Activated T-cell treated with anti-CD3 and anti-CD28 coated beads, Interleukin-2, amount 50 U/mL, for 72 hours (primary cell): ENCODE results near the gene CCNI. TPM values are rescaled to one million over a fixed set of nuclear protein-coding genes. Genes with fewer than 3 reads are reported as not detected.
A peak's percentile ranks its signal among the peaks of the same experiment; 100 is the strongest.
"Not testable (repeated sequence)": the region's sequence is repeated elsewhere in the genome, so short reads cannot be mapped to it uniquely, and the experiment has no call there.

Source experiments
- ATAC-seq, 2 donors: fragments of 150-1000 bp; cut with Tn5 transposase; replicated peaks in 1 of 2; 2 replicates each; pipeline ENCODE4 v1.10.0; 2021; ENCODE audit warnings: moderate library complexity in 2 of 2, mild to moderate bottlenecking in 1 of 2
- DNase-seq, 2 donors: peaks; one replicate each; pipeline ENCODE4 v3.0.0; 2021 to 2022; ENCODE audit warnings: mixed read lengths in 1 of 2
- H3K27ac Mint-ChIP-seq: one replicate; pipeline ENCODE4 v1.8.0; 2022; ENCODE audit warnings: mild to moderate bottlenecking, moderate library complexity, mixed read lengths
- H3K27me3 Mint-ChIP-seq: one replicate; pipeline ENCODE4 v1.8.0; 2022; ENCODE audit warnings: low read depth, mixed read lengths
- H3K36me3 Mint-ChIP-seq, 2 donors: one replicate each; pipeline ENCODE4 v1.8.0; 2022; ENCODE audit warnings: mixed read lengths in 2 of 2, mild to moderate bottlenecking in 1 of 2; ENCODE audit not compliant: insufficient read depth in 2 of 2
- H3K4me1 Mint-ChIP-seq: one replicate; pipeline ENCODE4 v1.8.0; 2022; ENCODE audit warnings: low read depth, mixed read lengths
- H3K4me3 Mint-ChIP-seq, 2 donors: one replicate each; pipeline ENCODE4 v1.8.0; 2022; ENCODE audit warnings: mild to moderate bottlenecking in 2 of 2, mixed read lengths in 2 of 2, moderate library complexity in 2 of 2
- H3K9me3 Mint-ChIP-seq, 2 donors: one replicate each; pipeline ENCODE4 v1.8.0; 2022; ENCODE audit warnings: mixed read lengths in 2 of 2
- total RNA-seq, 2 donors: library from RNA; stranded (reverse); gene quantifications; one replicate each; pipeline ENCODE4 v1.2.3, GENCODE V29; 2022

The CCNI gene
- total RNA-seq, 2 donors from 2014 or later, result 301 to 343 TPM

DNA sequence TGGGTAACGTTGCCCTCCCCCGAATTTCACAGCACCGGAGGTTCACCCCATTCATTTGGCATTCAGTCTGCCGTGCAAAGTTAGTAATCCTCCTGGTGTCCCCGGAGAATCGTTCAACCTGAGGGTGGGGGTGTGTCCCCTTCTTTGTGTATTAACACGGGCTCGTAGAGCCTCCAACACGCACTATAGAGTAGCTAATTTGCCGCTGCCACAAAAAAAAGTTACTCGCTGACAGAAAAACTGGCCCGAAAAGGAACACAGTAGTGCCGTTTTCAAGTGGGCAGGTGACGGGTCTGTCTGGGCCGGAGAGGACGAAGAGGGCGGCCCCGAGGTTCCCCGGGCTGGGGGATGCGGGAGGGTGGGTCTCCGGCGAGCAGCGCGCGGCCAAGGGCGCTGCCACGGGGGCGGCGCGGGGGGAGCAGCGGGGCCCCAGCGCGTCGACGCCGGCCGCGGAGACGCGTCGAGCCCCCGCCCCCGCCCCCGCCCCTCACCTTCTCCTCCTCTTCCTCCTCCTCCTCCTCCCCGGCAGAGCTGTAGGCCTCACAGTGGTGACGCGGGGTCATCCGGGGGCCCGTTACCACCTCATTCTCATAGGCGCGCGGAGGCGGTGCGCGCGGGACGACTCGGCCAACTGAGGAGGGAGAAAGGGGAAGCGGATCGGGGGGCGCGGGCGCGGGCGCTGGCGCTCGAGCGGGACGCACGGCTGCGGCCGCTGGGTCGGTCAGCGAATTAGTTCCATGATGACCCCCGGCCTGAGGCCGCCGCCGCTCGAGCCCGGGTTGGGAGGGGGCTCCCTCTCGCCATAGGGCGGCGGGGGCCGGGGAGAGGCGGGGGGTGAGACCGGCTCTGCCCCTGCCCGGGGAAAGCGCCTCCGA, 571 bp downstream of the CCNI start:
- H3K4me1 Mint-ChIP-seq, result peaks cover 28% of the 10 kb centered on the region
- peaks cover 2 to 8% of the 10 kb centered on the region in 2 donors for H3K36me3 Mint-ChIP-seq
- no peaks in the 10 kb centered on the region for H3K27me3 Mint-ChIP-seq
- no peaks in the 10 kb centered on the region for H3K9me3 Mint-ChIP-seq
- no peak overlapping the region for H3K4me3 Mint-ChIP-seq
- H3K27ac Mint-ChIP-seq, result peak overlapping the region; percentile 98
- DNase-seq, result peak; percentile 82 to 85
- peak; percentile 74 to 79 for ATAC-seq

DNA sequence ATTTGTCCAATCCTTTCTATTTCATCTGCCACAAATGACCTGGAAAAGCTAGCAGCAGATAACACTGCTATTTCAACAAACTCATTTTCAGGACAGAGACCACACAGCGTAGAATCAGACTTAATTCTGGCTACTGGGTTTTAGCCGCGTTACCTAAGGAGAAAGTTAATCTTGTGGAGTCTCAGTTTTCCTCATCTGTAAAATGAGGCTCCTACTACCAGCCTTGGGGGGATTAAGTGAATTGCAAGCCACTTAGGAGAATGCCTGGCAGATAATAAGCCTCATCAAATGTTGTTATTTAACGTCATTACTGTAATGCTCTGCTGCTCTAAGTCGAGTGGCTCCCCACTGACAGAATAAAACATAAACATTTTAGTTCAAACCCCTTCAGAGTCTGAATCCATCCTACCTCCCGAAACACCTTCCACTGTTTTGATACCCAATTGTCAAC, 1.4 kb downstream of the CCNI start:
- H3K9me3 Mint-ChIP-seq, result no peaks in the 10 kb centered on the region
- H3K4me3 Mint-ChIP-seq, result no peak overlapping the region
- ATAC-seq (no peak), DNase-seq (no peak)
- no peaks in the 10 kb centered on the region for H3K27me3 Mint-ChIP-seq
- H3K36me3 Mint-ChIP-seq, result peaks cover 4 to 8% of the 10 kb centered on the region in 2 donors
- H3K4me1 Mint-ChIP-seq, result peaks cover 28% of the 10 kb centered on the region
- no peak overlapping the region for H3K27ac Mint-ChIP-seq

DNA sequence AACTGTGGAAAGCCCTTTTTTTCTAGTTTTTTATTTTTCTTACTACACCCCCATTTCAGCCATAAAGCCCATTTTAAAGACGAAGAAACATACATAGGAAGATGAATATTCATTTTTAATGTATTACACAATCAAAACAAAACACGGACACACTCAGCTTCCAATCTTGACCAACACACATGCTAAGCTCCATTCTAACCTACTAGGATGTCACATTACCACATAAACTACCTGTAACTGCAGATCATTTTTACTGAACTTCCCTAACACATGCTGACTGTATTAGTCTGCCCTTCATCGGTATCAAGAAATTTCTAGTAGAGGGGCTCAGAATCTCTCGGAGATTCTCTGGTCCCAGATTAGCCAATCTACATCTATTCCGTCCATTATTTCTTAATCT, 1.8 kb downstream of the CCNI start:
- Mint-ChIP-seq H3K27me3 (no peaks in the 10 kb centered on the region), H3K36me3 (peaks cover 4 to 8% of the 10 kb centered on the region in 2 donors), H3K9me3 (no peaks in the 10 kb centered on the region), H3K4me3 (no peak overlapping the region), H3K4me1 (peaks cover 23% of the 10 kb centered on the region), H3K27ac (no peak overlapping the region)
- DNase-seq, result no peak
- ATAC-seq, result no peak

DNA sequence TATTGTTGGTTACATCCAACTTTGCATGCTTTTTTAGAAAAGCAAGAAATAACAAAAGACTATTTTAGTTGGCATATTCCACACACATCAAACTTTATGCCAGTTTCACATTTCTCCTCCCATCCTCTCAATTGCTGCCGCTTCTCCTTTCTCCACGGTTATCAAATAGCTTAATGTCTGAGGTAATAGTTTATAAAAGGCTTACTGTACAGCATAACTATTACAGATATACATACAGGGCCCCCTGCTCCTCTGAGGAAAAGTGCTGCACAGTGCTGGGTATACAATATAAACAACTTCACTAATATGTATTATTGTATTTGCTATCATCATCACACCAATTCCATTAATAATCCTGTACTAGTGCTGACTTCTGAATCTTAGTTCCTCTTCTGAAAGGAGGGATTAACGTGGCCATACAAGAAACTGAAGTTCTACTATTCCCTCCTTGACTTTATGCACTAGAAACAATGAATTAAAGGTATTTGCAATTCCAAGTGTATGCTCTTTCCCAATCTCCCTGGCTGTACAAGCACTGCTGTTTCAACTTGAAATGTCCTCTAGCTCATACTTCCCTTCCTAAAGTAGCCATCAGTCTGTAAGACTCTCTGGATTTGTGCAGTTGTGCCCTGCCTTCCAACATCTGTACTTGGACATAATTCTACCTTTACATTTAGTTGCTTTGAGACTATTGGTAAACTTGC, 2.5 kb downstream of the CCNI start:
- Mint-ChIP-seq H3K4me1 (peaks cover 21% of the 10 kb centered on the region), H3K4me3 (no peak overlapping the region), H3K9me3 (no peaks in the 10 kb centered on the region)

DNA sequence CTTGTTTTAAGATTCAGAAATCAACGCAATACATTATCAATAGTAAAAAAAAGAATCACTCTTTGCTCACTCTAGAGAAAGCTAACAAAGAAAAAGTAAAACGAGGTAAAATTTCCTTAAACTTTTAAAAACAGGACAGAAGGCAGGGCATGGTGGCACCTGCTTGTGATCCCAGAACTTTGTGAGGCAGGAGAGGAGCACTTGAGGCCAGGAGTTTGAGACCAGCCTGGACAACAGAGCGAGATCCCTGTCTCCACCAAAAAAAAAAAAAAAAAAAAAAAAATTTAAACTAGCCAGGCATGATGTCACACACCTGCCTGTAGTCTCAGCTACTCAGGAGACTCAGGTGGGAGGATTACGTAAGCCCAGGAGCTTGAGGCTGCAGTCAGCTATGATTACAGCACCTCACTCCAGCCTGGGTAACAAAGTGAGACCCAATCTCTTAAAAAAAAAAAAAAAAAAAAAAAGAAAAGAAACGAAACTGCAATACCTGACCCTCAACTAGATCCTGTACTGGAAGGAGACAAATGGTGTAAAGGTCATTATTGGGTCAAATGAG, 3.5 kb downstream of the CCNI start:
- no peaks in the 10 kb centered on the region for H3K9me3 Mint-ChIP-seq
- peak overlapping the region; percentile 95 for H3K27ac Mint-ChIP-seq
- peaks cover 12% of the 10 kb centered on the region for H3K4me1 Mint-ChIP-seq
- peaks cover 4 to 10% of the 10 kb centered on the region in 2 donors for H3K36me3 Mint-ChIP-seq
- no peak for ATAC-seq
- peak overlapping the region; percentile 45 to 83 for H3K4me3 Mint-ChIP-seq
- peak in 1 of 2 donors; percentile 29 for DNase-seq
- H3K27me3 Mint-ChIP-seq, result no peaks in the 10 kb centered on the region

More for the DNA sequence above, 2.5 kb downstream of the CCNI start:
- H3K36me3 Mint-ChIP-seq, result peaks cover 4 to 8% of the 10 kb centered on the region in 2 donors
- no peak for ATAC-seq
- no peak overlapping the region for H3K27ac Mint-ChIP-seq
- no peaks in the 10 kb centered on the region for H3K27me3 Mint-ChIP-seq
- DNase-seq, result no peak

DNA sequence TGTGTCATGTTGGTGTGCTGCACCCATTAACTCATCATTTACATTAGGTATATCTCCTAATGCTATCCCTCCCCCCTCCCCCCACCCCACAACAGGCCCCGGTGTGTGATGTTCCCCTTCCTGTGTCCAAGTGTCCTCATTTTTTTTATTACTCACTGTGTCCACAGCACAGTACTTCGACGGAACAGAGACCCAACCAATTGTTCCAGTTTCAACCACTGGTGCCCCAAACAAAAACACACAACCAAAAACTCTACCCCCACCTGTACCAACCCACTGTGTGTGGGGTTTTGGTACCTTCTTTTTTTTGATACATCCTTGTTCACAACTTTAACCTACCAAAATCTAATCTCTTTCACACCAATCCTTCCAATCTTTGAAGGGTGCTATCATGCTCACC, 6.3 kb downstream of the CCNI start:
- H3K4me3 Mint-ChIP-seq, result peak overlapping the region; percentile 12 to 29
- peaks cover 4 to 17% of the 10 kb centered on the region in 2 donors for H3K36me3 Mint-ChIP-seq
- not testable (repeated sequence) for H3K9me3 Mint-ChIP-seq

DNA sequence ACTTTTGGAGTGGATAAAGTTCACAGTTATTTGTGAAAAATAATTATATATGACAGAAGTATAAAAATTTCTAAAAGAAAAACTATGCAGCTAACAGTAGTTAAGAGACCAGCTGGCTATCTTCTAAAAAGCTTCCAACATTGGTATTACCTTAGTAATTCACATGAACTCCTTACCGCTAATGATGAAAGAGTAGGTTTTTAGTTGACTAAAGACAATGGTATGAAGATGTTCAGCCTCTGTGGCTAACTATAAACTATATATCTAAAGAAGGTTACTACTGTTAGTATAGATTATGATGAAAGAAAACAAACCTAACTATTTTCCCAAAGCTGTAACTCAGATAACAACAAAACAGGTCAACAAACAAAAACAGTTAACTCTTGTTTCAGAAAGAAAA, 10.4 kb downstream of the CCNI start:
- no peaks in the 10 kb centered on the region for H3K9me3 Mint-ChIP-seq
- peaks cover 17% of the 10 kb centered on the region for H3K4me1 Mint-ChIP-seq
- H3K4me3 Mint-ChIP-seq, result no peak overlapping the region
- ATAC-seq (no peak), DNase-seq (no peak)
- peaks cover 12 to 23% of the 10 kb centered on the region in 2 donors for H3K36me3 Mint-ChIP-seq
- H3K27me3 Mint-ChIP-seq, result no peaks in the 10 kb centered on the region
- peak overlapping the region; percentile 80 for H3K27ac Mint-ChIP-seq

More for the DNA sequence above, 6.3 kb downstream of the CCNI start:
- not testable (repeated sequence) for DNase-seq, H3K4me1 Mint-ChIP-seq, H3K27me3 Mint-ChIP-seq
- peak overlapping the region; percentile 4 for H3K27ac Mint-ChIP-seq
- peak; percentile 16 to 24 for ATAC-seq

DNA sequence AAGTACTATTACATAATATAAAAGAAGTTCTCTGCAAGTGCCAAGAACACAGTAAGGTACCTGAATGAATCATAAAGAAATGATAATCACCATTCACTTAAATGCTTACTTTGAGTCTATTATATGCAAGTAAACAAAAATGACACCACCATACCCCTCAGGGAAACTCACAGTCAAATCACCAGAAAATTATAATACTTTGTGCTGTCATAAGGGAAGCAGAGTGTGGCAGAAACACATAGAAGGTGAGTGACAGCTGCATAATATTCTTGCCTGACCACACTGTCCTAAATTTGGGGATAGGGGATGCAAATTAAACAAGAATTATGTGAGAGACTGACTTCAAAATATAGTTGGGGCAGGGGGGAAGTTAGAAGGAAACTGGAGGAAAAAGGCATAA, 12.9 kb downstream of the CCNI start:
- peaks cover 17% of the 10 kb centered on the region for H3K4me1 Mint-ChIP-seq
- no peaks in the 10 kb centered on the region for H3K9me3 Mint-ChIP-seq
- peak overlapping the region; percentile 94 for H3K27ac Mint-ChIP-seq
- DNase-seq, result no peak
- H3K4me3 Mint-ChIP-seq, result peak overlapping the region in 1 of 2 donors; percentile 41
- no peaks in the 10 kb centered on the region for H3K27me3 Mint-ChIP-seq
- H3K36me3 Mint-ChIP-seq, result peaks cover 10 to 24% of the 10 kb centered on the region in 2 donors
- ATAC-seq, result peak; percentile 27 to 68

DNA sequence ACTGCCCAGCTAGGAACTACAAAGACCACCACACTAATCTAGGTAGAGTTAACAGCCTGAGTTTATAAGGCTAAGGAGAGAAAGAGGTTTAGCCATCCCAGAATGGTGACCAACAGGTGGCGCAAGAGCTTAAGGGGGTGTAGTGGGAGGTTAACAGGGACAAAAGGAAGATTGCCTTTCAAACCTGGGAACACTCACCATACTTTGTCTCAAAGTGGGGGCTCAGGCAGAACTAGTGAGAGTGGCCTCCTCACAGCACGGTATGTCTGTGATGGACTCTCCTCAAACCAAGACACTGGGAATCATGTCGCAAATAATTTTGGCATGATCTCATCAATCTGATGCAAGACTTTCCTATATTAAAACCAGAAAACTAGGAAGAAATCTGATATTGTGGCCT, 23.4 kb downstream of the CCNI start:
- no peaks in the 10 kb centered on the region for H3K4me1 Mint-ChIP-seq
- peak overlapping the region; percentile 88 for H3K27ac Mint-ChIP-seq
- H3K4me3 Mint-ChIP-seq, result no peak overlapping the region
- peaks cover 5 to 33% of the 10 kb centered on the region in 2 donors for H3K36me3 Mint-ChIP-seq
- ATAC-seq (peak; percentile 35 to 36), DNase-seq (peak; percentile 59 to 66)
- no peaks in the 10 kb centered on the region for H3K9me3 Mint-ChIP-seq
- no peaks in the 10 kb centered on the region for H3K27me3 Mint-ChIP-seq

DNA sequence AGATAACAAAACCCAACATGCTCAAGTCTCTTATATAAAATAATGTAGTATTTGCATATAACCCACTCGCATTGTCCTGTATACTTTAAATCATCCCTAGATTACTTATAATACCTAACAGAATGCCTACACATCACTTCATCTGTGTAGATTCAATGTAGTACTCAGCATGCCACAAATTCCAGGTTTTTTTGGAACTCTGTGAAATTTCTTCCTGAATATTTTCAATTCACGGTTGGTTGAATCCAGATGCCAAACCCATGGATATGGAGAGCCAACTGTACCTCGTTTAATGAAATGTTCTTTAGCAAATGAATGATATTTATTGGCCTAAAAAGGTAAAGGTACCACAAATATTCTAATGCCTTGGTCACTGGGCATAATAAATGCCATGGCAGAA, 24.8 kb downstream of the CCNI start:
- no peak for ATAC-seq
- H3K9me3 Mint-ChIP-seq, result no peaks in the 10 kb centered on the region
- DNase-seq, result no peak
- H3K27ac Mint-ChIP-seq, result no peak overlapping the region
- H3K36me3 Mint-ChIP-seq, result peaks cover 5 to 26% of the 10 kb centered on the region in 2 donors
- H3K27me3 Mint-ChIP-seq, result no peaks in the 10 kb centered on the region
- no peak overlapping the region for H3K4me3 Mint-ChIP-seq
- no peaks in the 10 kb centered on the region for H3K4me1 Mint-ChIP-seq

DNA sequence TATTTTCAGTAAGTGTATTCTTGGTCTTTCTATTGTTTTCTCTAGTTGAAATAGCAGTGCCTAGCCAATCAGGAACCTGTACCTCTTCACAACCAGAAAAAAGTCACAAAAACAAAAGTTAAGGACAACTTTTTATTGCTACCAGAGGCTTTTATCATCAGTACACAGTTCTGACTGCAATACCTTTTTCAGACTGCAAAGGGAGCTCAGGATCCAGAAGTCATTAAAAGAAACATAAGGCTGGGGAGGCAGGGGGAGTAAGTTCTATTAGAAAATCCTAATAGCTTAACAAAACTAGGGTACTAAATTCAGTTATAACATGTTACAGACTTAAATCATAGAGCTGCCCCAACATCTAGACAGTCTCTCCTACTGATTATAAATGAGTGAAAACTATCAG, 28.8 kb downstream of the CCNI start:
- no peaks in the 10 kb centered on the region for H3K4me1 Mint-ChIP-seq
- DNase-seq, result no peak
- no peak overlapping the region for H3K4me3 Mint-ChIP-seq
- no peaks in the 10 kb centered on the region for H3K9me3 Mint-ChIP-seq
- no peak for ATAC-seq
- H3K36me3 Mint-ChIP-seq, result peaks cover 3 to 17% of the 10 kb centered on the region in 2 donors
- H3K27me3 Mint-ChIP-seq, result no peaks in the 10 kb centered on the region
- H3K27ac Mint-ChIP-seq, result no peak overlapping the region

DNA sequence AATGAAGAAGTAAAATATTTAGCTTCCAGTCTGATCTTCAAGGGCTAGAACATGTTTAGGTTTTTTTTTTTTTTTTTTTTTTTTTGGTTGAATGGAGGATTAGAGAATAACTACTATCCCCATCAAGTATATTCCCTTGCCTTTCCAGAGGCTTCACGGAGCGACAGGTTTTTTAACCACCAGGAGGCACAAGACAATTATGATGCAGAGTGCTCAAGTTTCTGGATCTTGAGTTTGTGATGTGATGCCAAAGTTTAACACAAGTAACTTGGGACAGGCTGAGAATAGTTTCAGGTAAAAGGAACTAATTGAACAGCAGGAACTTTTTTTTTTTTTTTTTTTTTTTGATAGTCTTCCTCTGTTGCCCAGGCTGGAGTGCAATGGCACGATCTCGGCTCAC, 30.3 kb downstream of the CCNI start:
- DNase-seq (no peak), ATAC-seq (no peak)
- Mint-ChIP-seq H3K4me3 (no peak overlapping the region), H3K27me3 (no peaks in the 10 kb centered on the region), H3K9me3 (no peaks in the 10 kb centered on the region), H3K4me1 (no peaks in the 10 kb centered on the region), H3K36me3 (peaks cover 2 to 14% of the 10 kb centered on the region in 2 donors), H3K27ac (peak overlapping the region; percentile 15)
